NCI-H187 (cell line): Measurements from ENCODE around the gene OSBPL10.
"Not testable (repeated sequence)": the region's sequence is repeated elsewhere in the genome, so short reads cannot be mapped to it uniquely, and the experiment has no call there.

Experiments used
- DNase-seq, 2 experiments: peaks; one replicate each; lab custom pipeline; 2025; lab: John Stamatoyannopoulos, UW

OSBPL10 gene

GRCh38 chr3:31993843-31994242 is 12.8 kb upstream of the OSBPL10 start:
- no peak for DNase-seq

- DNase-seq, result not testable (repeated sequence)
Observed at GRCh38 chr3:31992995-31993394, 11.9 kb upstream of the OSBPL10 start.

DNA sequence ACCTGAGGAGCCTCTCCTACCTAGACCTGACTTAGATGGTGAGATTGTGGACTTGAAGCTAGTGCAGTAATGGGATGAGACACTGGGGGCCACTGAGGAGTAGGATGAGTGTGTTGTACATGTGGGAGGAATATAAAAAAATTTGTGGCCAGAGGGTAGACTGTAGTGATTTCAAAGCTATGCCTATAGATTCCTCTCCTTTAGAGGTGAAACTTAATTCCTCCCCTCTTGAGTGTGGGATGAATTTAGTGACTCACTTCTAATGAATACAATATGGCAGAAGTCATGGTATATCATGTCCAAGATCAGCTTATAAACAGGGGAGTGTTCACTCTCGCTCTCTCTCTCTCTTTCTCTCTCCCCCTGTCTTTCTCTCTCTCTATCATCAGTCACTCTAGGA is 7.2 kb upstream of the OSBPL10 start:
- no peak for DNase-seq

DNA sequence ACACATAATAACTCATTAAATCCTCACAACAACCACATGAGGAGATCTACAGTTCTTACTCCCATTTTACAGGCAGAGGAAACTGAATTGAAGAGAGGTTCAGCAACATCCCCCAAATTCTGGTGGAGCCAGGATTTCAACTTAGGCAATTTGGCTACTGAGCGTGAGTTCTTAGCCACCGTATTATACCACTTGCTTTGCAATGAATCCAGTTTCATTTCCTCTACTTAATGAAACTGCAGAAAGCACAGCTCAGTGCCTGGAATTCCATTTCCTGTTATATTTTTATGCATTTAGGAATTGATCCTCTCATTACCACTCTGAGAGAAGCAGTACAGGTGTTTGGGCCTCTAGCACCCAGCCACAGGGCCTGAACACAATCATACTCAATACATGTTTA is 4.8 kb upstream of the OSBPL10 start:
- DNase-seq, result no peak

GRCh38 chr3:31984321-31984720 is 3.3 kb upstream of the OSBPL10 start:
- no peak for DNase-seq

DNA sequence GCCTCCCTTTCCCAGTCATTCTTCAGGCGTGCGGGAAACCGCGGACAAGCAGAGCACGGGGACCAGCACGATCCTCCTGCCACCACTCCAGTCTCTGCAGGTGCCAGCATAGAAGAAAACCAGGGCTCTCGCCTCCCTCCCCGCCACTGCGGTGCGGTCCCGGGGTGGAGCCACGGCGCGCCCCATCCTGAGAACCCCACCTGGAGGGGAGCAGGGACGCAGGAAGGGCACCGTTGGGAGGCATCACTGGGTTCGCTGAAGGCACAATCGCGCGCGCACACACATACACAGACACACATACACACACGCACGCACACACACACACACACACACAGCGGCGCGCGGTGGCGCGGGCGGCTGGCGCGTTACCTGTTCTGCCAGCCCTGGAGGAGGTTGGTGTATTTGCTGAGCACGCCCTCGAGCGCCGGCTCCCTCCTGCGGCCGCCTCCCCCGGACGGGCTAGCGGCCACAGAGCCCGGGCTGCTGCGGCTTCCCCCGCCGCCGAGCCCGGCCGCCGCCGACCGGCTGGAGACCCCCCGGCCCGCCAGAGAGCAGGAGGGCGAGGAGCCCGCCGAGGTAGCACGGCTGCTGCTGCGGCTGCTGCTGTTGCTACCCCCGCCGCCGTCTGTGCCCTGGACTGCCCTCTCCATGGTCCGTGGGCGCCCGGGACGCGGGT is 394 bp downstream of the OSBPL10 start:
- DNase-seq, result no peak

GRCh38 chr3:31979001-31979697 is 1.9 kb downstream of the OSBPL10 start:
- no peak for DNase-seq

DNA sequence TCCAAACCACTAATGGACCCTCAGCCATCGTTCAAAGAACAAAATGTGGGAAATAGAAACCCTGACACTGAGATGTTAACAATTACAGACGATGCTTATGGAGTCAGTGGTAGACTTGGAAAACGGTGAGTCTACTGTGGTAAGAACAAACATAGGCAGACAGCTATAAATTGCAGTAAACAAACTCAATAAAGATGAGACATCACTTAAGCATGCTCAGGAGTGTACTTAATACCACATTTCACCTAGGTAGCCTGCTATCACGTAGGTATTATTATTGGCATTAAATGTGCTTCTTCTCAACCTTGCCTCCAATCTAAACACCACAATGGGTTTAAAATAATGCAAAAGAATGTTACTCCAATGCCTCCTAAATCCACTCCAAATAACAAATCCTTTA is 2.5 kb downstream of the OSBPL10 start:
- DNase-seq, result no peak

GRCh38 chr3:31977736-31978135 is 3.3 kb downstream of the OSBPL10 start:
- DNase-seq, result no peak

DNA sequence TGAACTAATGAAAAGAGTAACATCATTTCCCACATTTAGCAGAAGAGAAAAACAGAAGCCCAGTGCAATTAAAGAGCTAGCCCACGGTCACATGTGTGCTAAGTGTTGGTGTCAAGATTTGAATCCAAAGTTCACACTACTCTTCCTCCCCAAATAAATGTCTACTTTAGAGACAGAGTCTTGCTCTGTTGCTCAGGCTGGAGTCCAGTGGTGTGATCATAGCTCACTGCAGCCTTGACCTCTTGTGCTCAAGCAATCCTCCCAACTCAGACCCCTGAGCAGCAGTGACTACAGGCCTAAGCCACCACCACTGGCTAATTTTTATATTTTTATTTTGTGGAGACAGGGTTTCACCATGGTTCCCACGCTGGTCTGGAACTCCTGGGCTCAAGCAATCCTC is 4.8 kb downstream of the OSBPL10 start:
- no peak for DNase-seq

- no peak for DNase-seq
Observed at GRCh38 chr3:31974964-31975363, 6.1 kb downstream of the OSBPL10 start.

DNA sequence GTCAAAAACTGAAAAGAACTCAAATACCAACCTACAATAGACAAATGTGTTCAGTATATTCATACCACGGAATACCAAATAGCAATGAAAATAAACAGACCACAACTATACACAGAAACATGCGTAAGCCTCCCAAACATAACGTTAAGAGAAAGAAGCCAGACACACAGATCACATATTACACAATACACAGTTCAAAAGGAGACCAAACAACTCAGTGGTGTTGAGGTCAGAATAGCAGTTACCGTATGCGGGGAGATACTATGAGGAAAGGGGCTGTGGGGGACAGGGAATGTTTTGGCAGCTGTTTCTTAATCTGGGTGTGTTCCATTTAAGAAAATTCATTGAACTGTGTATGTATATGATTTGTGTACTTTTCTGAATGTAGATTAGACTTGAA is 6.6 kb downstream of the OSBPL10 start:
- no peak for DNase-seq

- no peak for DNase-seq
Observed at GRCh38 chr3:31973837-31974236, 7.2 kb downstream of the OSBPL10 start.

GRCh38 chr3:31973081-31973480 is 8.0 kb downstream of the OSBPL10 start:
- DNase-seq, result no peak

DNA sequence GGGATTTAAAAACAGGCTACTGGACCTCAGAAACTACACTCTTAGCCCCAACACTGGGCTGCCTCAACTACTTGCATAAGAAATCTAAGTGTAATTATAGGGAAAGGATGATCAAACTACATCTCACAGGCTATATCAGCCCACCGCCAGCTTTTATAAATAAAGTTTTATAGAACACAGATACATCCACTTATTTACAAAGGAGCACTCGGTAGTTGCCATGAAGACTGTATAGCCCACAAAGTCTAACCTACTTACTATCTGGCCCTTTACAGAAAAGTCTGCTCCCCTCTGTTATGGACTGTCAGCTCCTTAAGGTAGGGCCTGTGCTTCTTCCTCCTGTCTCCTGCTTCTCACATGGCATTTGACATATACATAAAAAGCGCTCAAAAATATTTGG is 9.5 kb downstream of the OSBPL10 start:
- no peak for DNase-seq

DNA sequence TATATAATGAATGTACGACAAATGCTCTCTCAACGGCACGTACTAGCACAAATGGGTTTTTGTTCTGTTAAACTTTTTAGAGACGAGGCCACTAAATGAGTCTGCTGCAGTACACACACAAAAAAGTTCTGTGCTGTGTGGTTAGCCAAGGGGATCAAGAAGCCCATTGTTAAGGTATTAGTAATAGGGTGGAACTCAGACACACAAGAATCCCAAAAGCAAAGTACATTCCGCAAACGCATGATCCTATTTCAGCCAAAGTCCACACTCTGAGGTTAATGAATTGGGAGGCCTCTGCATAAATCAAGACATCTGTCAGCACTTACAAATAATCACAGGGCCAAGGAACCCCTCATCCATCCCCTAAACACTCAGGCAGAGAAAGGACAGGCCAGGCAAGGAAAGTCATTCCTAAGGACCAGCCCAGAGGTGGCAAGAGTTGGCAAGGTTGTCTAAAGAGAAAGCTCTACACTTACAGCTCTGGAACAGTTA is 12.1 kb downstream of the OSBPL10 start:
- DNase-seq, result no peak

GRCh38 chr3:31968369-31968926 is 12.6 kb downstream of the OSBPL10 start:
- DNase-seq, result no peak

GRCh38 chr3:31967592-31967991 is 13.5 kb downstream of the OSBPL10 start:
- no peak for DNase-seq

- no peak for DNase-seq
Observed at GRCh38 chr3:31966978-31967591, 14.0 kb downstream of the OSBPL10 start.

DNA sequence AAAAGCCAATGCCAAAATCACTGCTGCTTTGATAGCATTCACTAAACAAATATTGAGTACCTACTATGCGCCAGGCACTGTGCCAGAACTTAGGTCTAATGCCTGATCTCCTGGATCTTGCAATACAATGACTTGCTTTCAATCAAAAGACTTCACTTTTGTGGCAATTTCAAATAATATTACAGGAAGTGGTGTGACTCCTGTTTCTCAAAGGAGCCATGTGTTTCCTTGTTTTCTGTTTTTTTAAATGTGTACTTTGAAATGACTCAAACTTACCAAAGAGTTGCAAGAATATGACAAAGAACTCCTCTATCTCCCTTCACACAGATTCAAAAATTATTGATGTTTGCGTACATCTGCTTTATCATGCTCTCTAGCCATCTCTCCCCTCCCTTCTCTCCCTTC is 18.3 kb downstream of the OSBPL10 start:
- DNase-seq, result no peak

GRCh38 chr3:31960793-31961431 is 20.1 kb downstream of the OSBPL10 start:
- no peak for DNase-seq
